HG03159 (cell line): ENCODE measurements around the gene ST8SIA4.
"Not testable (repeated sequence)": the region's sequence is repeated elsewhere in the genome, so short reads cannot be mapped to it uniquely, and the experiment has no call there.

Experiments
- ATAC-seq: cut with Tn5 transposase; IDR thresholded peaks from one replicate; pipeline ENCODE4 v1.9.1; 2021; ENCODE audit warnings: mild to moderate bottlenecking, moderate library complexity; ENCODE audit not compliant: unreplicated experiment

ST8SIA4 gene

GRCh38 chr5:100789694-100790093, 113.4 kb downstream of the ST8SIA4 start:
- ATAC-seq, result no peak

GRCh38 chr5:100788417-100788816, 114.7 kb downstream of the ST8SIA4 start:
- ATAC-seq, result peak; percentile 32

- peak; percentile 58 for ATAC-seq
Observed at GRCh38 chr5:100787648-100788047, 115.4 kb downstream of the ST8SIA4 start.

- not testable (repeated sequence) for ATAC-seq
Observed at GRCh38 chr5:100785536-100785935, 117.5 kb downstream of the ST8SIA4 start.

- ATAC-seq, result peak; percentile 74
Observed at GRCh38 chr5:100780376-100780870, 122.7 kb downstream of the ST8SIA4 start.

- ATAC-seq, result peak; percentile 33
Observed at GRCh38 chr5:100779669-100780375, 123.3 kb downstream of the ST8SIA4 start.

- ATAC-seq, result peak; percentile 71
Observed at GRCh38 chr5:100777680-100778300, 125.3 kb downstream of the ST8SIA4 start.

- no peak for ATAC-seq
Observed at GRCh38 chr5:100775533-100775855, 127.6 kb downstream of the ST8SIA4 start.

- ATAC-seq, result no peak
Observed at GRCh38 chr5:100772548-100772947, 130.5 kb downstream of the ST8SIA4 start.

GRCh38 chr5:100772006-100772405, 131.1 kb downstream of the ST8SIA4 start:
- no peak for ATAC-seq

- no peak for ATAC-seq
Observed at GRCh38 chr5:100771181-100771580, 131.9 kb downstream of the ST8SIA4 start.

GRCh38 chr5:100768221-100768620, 134.9 kb downstream of the ST8SIA4 start:
- no peak for ATAC-seq

GRCh38 chr5:100762995-100763394, 140.1 kb downstream of the ST8SIA4 start:
- no peak for ATAC-seq

- no peak for ATAC-seq
Observed at GRCh38 chr5:100762108-100762507, 141.0 kb downstream of the ST8SIA4 start.

- no peak for ATAC-seq
Observed at GRCh38 chr5:100761192-100761591, 141.9 kb downstream of the ST8SIA4 start.

- ATAC-seq, result no peak
Observed at GRCh38 chr5:100760688-100761087, 142.4 kb downstream of the ST8SIA4 start.

- ATAC-seq, result no peak
Observed at GRCh38 chr5:100758780-100759179, 144.3 kb downstream of the ST8SIA4 start.

GRCh38 chr5:100758306-100758705, 144.8 kb downstream of the ST8SIA4 start:
- no peak for ATAC-seq

- no peak for ATAC-seq
Observed at GRCh38 chr5:100757618-100758017, 145.5 kb downstream of the ST8SIA4 start.
